GM21786 (cell line): ENCODE results near the gene TRPC5OS.

Experiments used
- ATAC-seq: cut with Tn5 transposase; IDR thresholded peaks from one replicate; pipeline ENCODE4 v1.9.1; 2021; ENCODE audit not compliant: unreplicated experiment

Gene TRPC5OS

DNA sequence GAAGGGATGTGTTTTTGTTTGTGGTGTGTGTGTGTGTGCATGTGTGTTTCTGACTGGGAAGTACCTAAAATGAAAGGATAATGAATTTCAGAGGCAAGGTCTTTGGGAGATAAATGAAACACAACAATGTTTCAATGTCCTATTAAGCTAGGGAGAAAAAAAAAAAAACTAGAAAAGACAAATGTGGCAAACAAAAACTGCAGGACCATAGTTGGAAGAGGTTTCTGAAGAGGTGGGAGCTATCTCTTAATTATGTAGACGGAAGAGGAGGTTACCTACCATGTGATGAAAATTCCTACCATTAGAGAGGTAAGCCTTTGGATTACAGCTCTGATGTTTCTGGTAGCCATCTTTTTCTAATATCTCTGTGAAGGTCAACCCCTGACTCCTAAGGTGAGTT is at the start of gene TRPC5OS:
TRPC5OS (plus strand) TSS at position 301 of the 400 bp plus-strand sequence. CDS start 25,669 bp downstream, outside the sequence.
- no peak for ATAC-seq

DNA sequence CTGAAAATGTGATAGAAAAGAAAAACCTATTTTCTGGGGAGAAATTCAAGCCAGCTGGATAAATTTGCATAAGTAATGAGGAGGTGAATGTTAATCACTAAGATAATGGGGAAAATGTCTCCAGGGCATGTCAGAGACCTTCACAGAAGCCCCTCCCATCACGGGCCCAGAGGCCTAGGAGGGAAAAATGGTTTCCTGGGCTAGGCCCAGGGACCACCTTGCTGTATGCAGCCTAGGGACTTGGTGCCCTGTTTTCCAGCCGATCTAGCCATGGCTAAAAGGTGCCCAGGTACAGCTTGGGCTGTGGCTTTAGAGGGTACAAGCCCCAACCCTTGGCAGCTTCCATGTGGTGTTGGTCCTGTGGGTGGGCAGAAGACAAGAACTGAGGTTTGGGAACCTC is 46.6 kb upstream of the TRPC5OS start:
- ATAC-seq: no peak

DNA sequence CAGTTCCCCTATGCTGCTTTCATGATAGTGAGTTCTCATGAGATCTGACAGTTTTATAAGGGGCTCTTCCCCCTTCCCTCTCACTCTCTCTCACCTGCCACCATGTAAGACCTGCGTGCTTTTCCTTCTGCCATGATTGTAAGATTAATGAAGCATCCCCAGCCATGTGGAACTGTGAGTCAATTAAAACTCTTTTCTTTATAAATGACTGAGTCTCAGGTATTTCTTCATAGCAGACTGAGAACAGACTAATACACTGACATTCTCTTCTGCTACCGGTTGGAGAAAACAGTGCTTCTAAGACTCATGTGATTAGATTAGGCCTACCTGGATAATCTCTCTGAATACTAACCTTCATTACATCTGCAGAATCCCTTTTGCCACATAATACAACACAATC is 45.4 kb upstream of the TRPC5OS start:
- ATAC-seq: no peak

DNA sequence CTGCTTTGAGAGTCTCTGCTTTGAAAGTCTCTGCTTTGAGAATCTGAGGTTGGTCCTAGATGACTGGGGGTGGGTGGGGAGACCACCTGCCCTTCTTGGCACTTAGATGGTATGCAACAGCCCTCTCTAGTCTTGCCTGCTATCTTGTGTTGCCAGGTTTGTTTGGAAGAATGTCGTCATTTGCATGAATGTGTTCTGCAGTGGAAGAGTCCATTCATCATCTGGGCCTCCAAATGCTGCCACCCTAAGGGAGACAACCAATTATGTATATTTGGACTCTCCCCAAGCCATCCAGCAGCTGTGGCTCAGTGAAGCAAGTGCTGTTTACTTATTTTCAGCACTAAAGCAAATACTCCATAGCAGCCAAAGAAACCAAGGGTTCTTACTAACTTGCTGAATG is 44.6 kb upstream of the TRPC5OS start:
- no peak for ATAC-seq

DNA sequence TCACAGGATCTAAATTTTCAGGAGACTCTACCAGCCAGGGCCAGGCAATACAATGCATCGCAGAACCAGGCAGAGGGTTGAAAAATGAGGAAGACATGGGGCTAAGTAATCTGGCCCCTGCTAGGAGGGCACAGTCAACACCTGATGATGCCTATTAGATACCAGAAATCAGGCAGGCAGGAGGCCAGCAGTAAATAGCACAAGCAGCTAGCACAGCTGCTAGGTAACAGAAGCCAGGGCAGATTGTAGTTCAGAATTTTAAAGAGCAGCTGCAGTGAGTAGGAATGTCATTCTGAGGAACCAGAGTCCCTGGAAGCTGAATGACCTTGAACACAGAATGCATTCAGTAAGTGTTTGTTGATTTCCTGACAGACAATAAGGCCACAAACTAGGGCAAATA is 38.8 kb upstream of the TRPC5OS start:
- no peak for ATAC-seq

- no peak for ATAC-seq
These were observed 28.4 kb upstream of the TRPC5OS start for GRCh38 chrX:111847491-111848133.

DNA sequence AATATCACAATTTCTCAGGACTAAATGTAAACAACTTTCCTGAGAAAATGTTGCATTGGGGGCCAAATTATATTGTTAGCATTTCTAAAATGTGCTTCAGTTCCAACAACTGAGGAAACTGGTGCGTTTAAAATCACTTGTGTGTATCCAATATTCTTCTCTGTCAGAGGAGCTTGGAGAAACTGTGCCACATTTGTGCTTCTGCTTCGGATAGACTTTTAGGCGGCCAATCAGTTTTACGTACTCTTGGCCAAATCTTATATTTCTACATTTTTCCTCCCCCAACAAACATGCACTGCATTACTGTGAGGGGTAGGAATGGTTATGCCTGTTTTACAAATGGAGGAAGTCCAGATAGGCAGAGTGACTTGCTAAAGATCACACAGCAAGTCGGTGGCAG is 27.4 kb upstream of the TRPC5OS start:
- ATAC-seq: no peak

DNA sequence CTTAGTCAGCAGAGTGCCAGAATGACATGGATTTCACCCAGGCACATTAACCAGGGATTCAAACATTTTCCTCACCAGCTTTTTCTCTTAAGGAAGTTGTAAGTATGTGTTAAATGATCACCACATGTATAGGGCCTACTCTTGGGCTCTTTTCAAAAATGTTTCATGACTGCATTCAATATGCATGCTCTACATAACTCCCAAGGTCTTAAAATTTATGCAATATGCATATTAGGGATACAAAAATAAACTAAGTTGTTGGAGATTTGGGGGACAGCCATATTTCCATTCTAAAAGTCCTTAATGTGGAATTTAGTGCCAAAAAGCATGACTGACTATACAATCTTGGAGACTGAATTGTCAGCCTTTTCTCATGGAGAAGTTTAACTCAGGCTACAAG is 25.0 kb upstream of the TRPC5OS start:
- no peak for ATAC-seq

- no peak for ATAC-seq
These were observed 21.2 kb upstream of the TRPC5OS start for GRCh38 chrX:111854556-111855490.

DNA sequence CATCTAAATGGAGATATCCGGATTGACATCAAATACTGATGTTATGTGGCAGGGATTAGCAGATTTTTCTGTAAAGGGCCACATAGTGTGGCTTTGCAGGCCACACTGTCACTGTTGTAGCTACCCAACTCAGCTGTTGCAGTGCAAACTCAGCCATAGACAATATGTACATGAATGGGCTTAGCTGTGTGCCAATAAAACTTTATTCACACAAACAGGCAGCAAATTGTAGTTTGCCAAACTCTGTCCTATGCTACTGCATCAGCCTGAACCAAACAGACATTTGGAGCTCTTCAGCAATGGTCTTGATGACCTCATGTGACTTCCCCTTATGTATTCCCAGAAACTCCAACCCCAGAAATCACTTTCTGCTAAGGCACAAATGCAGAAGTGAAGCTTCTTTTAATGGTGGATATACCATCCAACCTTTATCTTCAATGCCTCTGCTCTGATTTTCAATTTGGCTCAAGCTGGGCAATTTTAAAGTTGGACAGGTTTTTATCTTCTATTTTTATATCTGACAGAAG is 18.4 kb upstream of the TRPC5OS start:
- no peak for ATAC-seq

DNA sequence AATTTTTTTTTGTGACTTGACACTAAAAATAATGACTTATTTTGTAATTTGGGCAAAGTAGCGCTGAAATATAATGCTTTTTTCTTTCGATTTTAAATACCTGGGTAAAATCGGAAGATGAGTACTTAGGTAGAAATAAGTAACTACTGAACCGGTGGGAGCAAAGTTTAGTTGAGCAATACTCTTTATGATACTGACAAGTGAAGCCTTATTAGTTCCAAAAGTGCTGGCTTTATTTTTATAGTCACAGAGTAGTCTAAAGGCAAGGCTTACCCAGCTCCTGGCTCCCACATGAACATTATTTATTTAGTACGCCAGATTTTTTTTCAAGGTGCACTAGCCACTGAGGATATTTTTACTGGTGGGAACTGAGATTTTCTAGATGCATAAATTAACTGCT is 14.4 kb upstream of the TRPC5OS start:
- ATAC-seq: no peak

DNA sequence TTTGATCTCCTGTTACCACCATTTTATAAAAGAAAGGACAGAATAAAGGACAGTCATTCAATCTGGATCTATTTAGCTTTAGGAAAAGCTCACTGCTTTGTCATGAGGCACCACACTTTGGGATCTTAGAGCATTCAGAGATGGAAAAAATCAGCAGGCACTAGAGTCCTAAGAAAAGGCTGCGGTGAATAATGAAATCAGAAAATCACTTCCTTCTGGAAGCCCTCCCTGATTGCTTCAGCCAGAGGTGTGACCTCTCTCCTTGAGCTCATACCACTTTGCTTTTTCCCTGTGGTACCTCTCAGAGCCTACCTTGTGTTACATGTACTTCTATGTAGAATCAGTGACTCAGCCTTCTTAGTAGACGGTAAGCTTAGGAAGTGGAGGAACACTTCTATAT is 8.7 kb upstream of the TRPC5OS start:
- ATAC-seq: no peak

GRCh38 chrX:111868726-111869638 is 7.0 kb upstream of the TRPC5OS start:
- peak; percentile 63 for ATAC-seq

GRCh38 chrX:111869639-111870034 is 6.3 kb upstream of the TRPC5OS start:
- peak; percentile 72 for ATAC-seq

GRCh38 chrX:111874241-111874640 is 1.7 kb upstream of the TRPC5OS start:
- no peak for ATAC-seq

GRCh38 chrX:111876646-111877045 is 665 bp downstream of the TRPC5OS start:
- ATAC-seq: peak; percentile 47

- no peak for ATAC-seq
These were observed 1.7 kb downstream of the TRPC5OS start for GRCh38 chrX:111877681-111878080.

- ATAC-seq: no peak
These were observed 4.8 kb downstream of the TRPC5OS start for GRCh38 chrX:111880735-111881134.

- ATAC-seq: no peak
These were observed 5.7 kb downstream of the TRPC5OS start for GRCh38 chrX:111881715-111882114.

- ATAC-seq: no peak
These were observed 10.7 kb downstream of the TRPC5OS start for GRCh38 chrX:111886678-111887077.

DNA sequence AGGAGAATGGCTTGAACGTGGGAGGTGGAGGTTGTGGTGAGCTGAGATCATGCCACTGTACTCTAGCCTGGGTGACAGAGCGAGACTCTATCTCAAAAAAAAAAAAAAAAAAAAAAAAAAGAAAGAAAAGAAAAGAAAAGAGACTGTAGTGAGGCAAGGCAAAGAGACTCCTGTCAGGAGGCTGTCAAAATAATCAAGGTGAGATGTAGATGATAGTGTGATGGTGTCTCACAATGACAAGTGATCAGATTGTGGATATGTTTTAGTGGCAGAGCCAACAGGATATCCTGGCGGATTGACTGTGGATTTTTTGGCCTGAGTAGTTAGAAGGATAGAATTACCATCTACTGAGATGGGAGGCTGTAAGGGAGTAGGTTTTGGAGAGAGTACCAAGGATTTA is 12.6 kb downstream of the TRPC5OS start:
- ATAC-seq: no peak
